GM21528 (cell line): ENCODE results near the gene CELA2B.
"Not testable (repeated sequence)": the region's sequence is repeated elsewhere in the genome, so short reads cannot be mapped to it uniquely, and the experiment has no call there.

Source experiments
- ATAC-seq: cut with Tn5 transposase; IDR thresholded peaks from one replicate; pipeline ENCODE4 v1.9.1; 2021; ENCODE audit warnings: mild to moderate bottlenecking, moderate library complexity; ENCODE audit not compliant: unreplicated experiment, low FRiP score

The CELA2B gene

GRCh38 chr1:15465674-15466073, 10.2 kb upstream of the CELA2B start:
- ATAC-seq: no peak

DNA sequence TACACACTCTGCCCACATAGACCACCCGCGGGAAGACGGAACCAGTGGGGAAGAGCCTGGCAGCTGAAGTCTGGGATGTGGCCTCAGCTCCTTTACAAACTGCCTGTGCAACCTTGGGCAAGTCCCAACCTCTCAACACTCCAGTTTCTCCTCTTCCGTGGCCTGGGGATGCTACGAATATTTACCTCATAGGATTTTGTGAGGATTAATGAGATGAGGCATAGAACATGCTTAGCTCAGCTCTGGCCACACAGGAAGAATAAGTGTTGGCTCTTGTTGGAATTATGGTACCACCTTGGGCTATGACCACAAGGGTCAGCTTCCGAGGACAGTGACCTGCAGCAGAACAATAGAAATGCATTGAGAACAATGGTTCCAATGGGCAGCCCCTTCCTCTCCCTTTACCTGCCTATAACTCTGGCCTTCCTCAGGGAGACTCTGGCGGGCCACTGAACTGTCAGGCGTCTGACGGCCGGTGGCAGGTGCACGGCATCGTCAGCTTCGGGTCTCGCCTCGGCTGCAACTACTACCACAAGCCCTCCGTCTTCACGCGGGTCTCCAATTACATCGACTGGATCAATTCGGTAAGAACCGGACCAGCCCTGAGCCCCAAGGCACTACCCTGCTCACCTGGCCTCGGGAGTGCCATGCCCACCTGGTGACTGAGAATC, 8.8 kb upstream of the CELA2B start:
- not testable (repeated sequence) for ATAC-seq

- no peak for ATAC-seq
Observed at GRCh38 chr1:15468145-15468544, 7.8 kb upstream of the CELA2B start.

DNA sequence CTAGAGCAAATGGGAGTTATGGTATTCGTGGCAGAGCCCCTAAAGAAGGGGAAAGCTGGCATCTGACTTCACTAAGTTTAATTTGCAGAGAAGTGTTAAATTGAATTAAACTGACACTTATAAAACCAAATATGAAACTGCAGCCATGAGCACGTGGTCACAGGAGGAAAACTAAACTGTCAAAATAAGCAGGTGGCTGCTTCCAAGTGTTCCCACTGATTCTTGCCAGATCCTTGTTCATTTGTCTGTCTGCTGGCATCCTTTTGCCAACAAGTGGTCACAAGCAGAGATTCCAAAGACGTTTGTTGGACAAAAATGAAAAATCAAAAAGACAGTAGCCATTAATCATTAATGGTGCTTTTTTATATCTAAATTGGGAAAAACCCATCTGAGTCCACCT, 6.5 kb upstream of the CELA2B start:
- no peak for ATAC-seq

- ATAC-seq: not testable (repeated sequence)
Observed at GRCh38 chr1:15469821-15470448, 6.0 kb upstream of the CELA2B start.

DNA sequence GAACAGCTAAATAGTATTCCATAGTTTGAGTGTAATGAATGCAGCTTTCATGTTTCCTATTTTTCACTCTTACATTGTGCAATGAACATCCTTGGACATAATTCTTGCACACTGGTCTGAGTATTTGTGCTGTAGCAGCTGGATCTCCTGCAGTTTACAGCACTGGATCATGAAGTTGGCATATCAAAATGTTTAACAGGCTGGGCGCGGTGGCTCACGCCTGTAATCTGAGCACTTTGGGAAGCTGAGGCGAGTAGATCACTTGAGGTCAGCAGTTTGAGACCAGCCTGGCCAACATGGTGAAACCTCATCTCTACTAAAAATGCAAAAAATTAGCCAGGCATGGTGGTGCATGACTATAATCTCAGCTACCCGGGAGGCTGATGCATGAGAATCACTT, 4.8 kb upstream of the CELA2B start:
- ATAC-seq: not testable (repeated sequence)

GRCh38 chr1:15471723-15472122, 4.2 kb upstream of the CELA2B start:
- ATAC-seq: not testable (repeated sequence)

GRCh38 chr1:15472587-15472986, 3.3 kb upstream of the CELA2B start:
- ATAC-seq: no peak

DNA sequence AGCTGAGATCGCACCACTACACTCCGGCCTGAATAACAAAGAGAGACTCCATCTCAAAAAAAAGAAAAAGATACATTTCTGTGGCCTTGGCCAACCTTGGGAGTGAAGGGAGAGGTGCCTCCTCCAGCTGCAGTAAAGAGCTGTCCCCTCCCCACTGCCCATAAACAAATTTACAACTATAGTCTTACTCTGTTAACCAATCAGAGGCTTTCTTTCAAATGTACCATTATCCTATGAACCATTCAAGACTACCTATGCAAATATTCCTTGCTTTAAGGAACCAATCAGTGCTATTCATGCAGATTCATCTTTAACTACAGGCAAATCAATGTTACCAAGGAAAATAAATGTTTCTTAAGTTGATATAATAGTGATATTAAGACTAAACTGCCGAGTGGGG, 1.0 kb downstream of the CELA2B start:
- no peak for ATAC-seq

- ATAC-seq: no peak
Observed at GRCh38 chr1:15477646-15478212, 1.8 kb downstream of the CELA2B start.

DNA sequence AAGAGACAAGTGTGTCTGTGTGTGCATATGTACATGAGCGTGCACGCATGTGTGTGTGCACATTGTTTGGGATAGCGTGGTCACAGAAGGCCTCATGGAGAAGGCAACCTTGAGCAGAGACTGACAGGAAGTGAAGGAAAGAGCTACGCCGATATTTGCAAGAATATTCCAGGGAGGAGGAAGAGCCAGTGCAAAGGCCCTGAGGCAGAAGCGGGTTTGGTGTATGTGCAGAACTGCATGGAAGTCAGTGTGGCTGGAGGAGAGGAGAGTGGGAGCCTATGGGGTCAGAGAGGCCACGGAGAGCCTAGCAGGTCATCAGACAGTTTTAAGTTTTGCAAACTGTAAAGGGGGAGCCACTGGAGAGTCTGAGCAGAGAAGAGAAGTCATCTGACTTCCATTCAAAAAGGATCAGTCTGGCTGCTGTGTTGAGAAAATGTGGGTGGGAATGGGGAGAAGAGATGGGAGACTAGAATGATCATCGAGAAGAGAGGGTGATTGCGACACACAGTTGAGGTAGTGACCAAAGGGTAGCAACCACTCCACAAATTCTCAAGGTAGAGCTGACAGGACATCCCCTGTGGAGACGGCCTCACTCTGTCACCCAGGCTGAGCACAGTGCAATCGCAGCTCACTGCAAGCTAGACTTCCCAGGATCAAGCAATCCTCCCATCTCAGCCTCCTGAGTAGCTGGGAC, 3.9 kb downstream of the CELA2B start:
- no peak for ATAC-seq

DNA sequence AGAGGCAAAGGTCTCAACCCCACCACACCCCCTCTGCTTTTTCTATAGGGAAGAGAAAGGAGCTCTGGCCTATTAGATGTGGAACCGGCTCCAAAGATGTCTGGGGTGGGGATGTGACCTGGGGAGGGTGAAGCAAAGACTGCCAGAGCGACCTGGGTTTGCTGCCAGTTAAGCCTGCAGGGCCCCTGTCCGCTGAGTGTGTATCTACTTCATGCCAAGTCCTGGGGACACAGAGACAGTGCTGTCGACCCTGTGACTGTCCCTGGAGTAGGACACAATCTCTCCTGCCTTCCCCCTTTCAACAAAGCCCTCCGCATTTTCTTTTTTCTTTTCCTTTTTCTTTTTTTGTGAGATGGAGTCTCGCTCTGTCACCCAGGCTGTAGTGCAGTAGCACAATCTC, 6.6 kb downstream of the CELA2B start:
- not testable (repeated sequence) for ATAC-seq

GRCh38 chr1:15482983-15483543, 7.2 kb downstream of the CELA2B start:
- ATAC-seq: not testable (repeated sequence)

- ATAC-seq: no peak
Observed at GRCh38 chr1:15483971-15484370, 8.1 kb downstream of the CELA2B start.

DNA sequence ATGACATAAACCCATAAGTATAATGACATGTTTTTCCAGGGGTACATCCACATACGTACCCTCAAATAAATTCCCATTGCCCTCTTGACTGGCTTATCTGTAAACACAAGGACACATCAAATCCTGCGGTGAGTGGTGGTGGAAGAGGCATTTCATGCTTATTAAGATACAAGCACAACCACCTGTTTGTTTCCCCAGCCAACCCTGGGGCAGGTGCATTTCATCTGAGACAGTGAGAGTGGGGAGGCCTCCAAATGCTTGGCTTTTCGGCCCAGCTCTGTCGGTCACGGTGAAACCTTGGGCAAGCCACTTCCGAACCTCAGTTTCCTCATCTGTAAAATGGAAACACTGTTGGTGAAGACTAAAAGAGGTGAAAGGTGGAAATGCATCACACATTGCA, 8.5 kb downstream of the CELA2B start:
- not testable (repeated sequence) for ATAC-seq

- ATAC-seq: no peak
Observed at GRCh38 chr1:15485636-15486035, 9.7 kb downstream of the CELA2B start.

DNA sequence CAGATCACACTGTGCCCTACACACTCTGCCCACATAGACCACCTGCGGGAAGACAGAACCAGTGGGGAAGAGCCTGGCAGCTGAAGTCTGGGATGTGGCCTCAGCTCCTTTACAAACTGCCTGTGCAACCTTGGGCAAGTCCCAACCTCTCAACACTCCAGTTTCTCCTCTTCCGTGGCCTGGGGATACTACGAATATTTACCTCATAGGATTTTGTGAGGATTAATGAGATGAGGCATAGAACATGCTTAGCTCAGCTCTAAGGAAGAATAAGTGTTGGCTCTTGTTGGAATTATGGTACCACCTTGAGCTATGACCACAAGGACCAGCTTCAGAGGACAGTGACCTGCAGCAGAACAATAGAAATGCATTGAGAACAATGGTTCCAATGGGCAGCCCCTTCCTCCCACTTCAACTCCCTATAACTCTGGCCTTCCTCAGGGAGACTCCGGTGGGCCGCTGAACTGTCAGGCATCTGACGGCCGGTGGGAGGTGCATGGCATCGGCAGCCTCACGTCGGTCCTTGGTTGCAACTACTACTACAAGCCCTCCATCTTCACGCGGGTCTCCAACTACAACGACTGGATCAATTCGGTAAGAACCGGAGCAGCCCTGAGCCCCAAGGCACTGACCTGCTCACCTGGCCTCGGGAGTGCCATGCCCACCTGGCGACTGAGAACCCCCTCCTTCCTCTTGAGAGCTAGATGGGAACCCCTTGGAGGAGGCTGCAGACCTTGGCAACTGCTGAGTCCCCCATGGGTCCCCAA, 11.1 kb downstream of the CELA2B start:
- not testable (repeated sequence) for ATAC-seq

GRCh38 chr1:15488371-15488770, 12.5 kb downstream of the CELA2B start:
- no peak for ATAC-seq

- no peak for ATAC-seq
Observed at GRCh38 chr1:15489052-15489736, 13.3 kb downstream of the CELA2B start.

GRCh38 chr1:15491010-15491409, 15.1 kb downstream of the CELA2B start:
- not testable (repeated sequence) for ATAC-seq
